ENCODE results near the gene FLOT1.
"Not testable (repeated sequence)": the region's sequence is repeated elsewhere in the genome, so short reads cannot be mapped to it uniquely, and the experiment has no call there.

Gene FLOT1

GRCh38 chr6:30767158-30767943, 24.9 kb upstream of the FLOT1 start:
- no peak for DNase-seq

GRCh38 chr6:30766461-30767157, 24.1 kb upstream of the FLOT1 start:
- DNase-seq, result no peak

- not testable (repeated sequence) for DNase-seq
These were observed 23.0 kb upstream of the FLOT1 start for GRCh38 chr6:30765495-30765894.

GRCh38 chr6:30764490-30765043, 22.1 kb upstream of the FLOT1 start:
- not testable (repeated sequence) for DNase-seq

- DNase-seq, result no peak
These were observed 21.4 kb upstream of the FLOT1 start for GRCh38 chr6:30763618-30764489.

- no peak for DNase-seq
These were observed 20.7 kb upstream of the FLOT1 start for GRCh38 chr6:30763155-30763617.

- no peak for DNase-seq
These were observed 19.4 kb upstream of the FLOT1 start for GRCh38 chr6:30761791-30762429.

GRCh38 chr6:30760549-30760948, 18.1 kb upstream of the FLOT1 start:
- DNase-seq, result no peak

- no peak for DNase-seq
These were observed 17.2 kb upstream of the FLOT1 start for GRCh38 chr6:30759575-30760239.

GRCh38 chr6:30757261-30757904, 14.9 kb upstream of the FLOT1 start:
- no peak for DNase-seq

GRCh38 chr6:30756405-30757003, 14.0 kb upstream of the FLOT1 start:
- not testable (repeated sequence) for DNase-seq

- no peak for DNase-seq
These were observed 12.1 kb upstream of the FLOT1 start for GRCh38 chr6:30754631-30755030.

GRCh38 chr6:30752157-30752927, 9.9 kb upstream of the FLOT1 start:
- DNase-seq, result no peak

- DNase-seq, result no peak
These were observed 7.8 kb upstream of the FLOT1 start for GRCh38 chr6:30750379-30750668.

GRCh38 chr6:30749554-30750378, 7.3 kb upstream of the FLOT1 start:
- DNase-seq, result no peak

GRCh38 chr6:30748851-30749540, 6.5 kb upstream of the FLOT1 start:
- no peak for DNase-seq

- DNase-seq, result no peak
These were observed 5.6 kb upstream of the FLOT1 start for GRCh38 chr6:30747902-30748769.

- DNase-seq, result no peak
These were observed 4.8 kb upstream of the FLOT1 start for GRCh38 chr6:30747300-30747687.

Measured in stimulated activated naive CD4-positive, alpha-beta T cell treated with Interleukin-2 at 50 U/mL for 16 hours (primary cell).